ENCODE results near the gene CCDC183. TPM values are rescaled to one million over a fixed set of nuclear protein-coding genes. Genes with fewer than 3 reads are reported as not detected.
"Not testable (repeated sequence)": the region's sequence is repeated elsewhere in the genome, so short reads cannot be mapped to it uniquely, and the experiment has no call there.

CCDC183 gene
- total RNA-seq, 1 donor from 2014 or later, result under 0.01 TPM

GRCh38 chr9:136784997-136785361 lies 11.2 kb upstream of the CCDC183 start:
- Histone ChIP-seq H3K4me3 (ENCODE audit: low read depth, low read length) (no peak overlapping the region), H3K27me3 (ENCODE audit: control insufficient read depth, insufficient read depth, low read length) (no peaks in the 10 kb centered on the region), H3K36me3 (ENCODE audit: control insufficient read depth, insufficient read depth, low read length) (no peaks in the 10 kb centered on the region)
- TF ChIP-seq CTCF (IDR thresholded peaks at IDR 0.05; ENCODE audit: insufficient read depth, low read length, severe bottlenecking), result no peak
- no peak for DNase-seq (ENCODE audit: low read depth)
- no peak for FAIRE-seq

- not testable (repeated sequence) for H3K27me3 ChIP-seq (ENCODE audit: control insufficient read depth, insufficient read depth, low read length); H3K36me3 ChIP-seq (ENCODE audit: control insufficient read depth, insufficient read depth, low read length); DNase-seq (ENCODE audit: low read depth); FAIRE-seq; H3K4me3 ChIP-seq (ENCODE audit: low read depth, low read length)
Measured at GRCh38 chr9:136785565-136786355, 10.4 kb upstream of the CCDC183 start.

- Histone ChIP-seq H3K36me3 (ENCODE audit: control insufficient read depth, insufficient read depth, low read length) (no peaks in the 10 kb centered on the region), H3K27me3 (ENCODE audit: control insufficient read depth, insufficient read depth, low read length) (no peaks in the 10 kb centered on the region), H3K4me3 (ENCODE audit: low read depth, low read length) (no peak overlapping the region)
- no peak for TF ChIP-seq CTCF (IDR thresholded peaks at IDR 0.05; ENCODE audit: insufficient read depth, low read length, severe bottlenecking)
- DNase-seq (ENCODE audit: low read depth) (no peak), FAIRE-seq (no peak)
Measured at GRCh38 chr9:136786451-136786850, 9.7 kb upstream of the CCDC183 start.

GRCh38 chr9:136786983-136787382 lies 9.2 kb upstream of the CCDC183 start:
- DNase-seq (ENCODE audit: low read depth); H3K27me3 ChIP-seq (ENCODE audit: control insufficient read depth, insufficient read depth, low read length); H3K36me3 ChIP-seq (ENCODE audit: control insufficient read depth, insufficient read depth, low read length); H3K4me3 ChIP-seq (ENCODE audit: low read depth, low read length); FAIRE-seq: not testable (repeated sequence)

- FAIRE-seq (no peak), DNase-seq (ENCODE audit: low read depth) (peak; percentile 26)
- no peaks in the 10 kb centered on the region for H3K27me3 ChIP-seq (ENCODE audit: control insufficient read depth, insufficient read depth, low read length)
- TF ChIP-seq CTCF (IDR thresholded peaks at IDR 0.05; ENCODE audit: insufficient read depth, low read length, severe bottlenecking), result peak; percentile 73
- H3K4me3 ChIP-seq (ENCODE audit: low read depth, low read length), result no peak overlapping the region
- peaks cover 8% of the 10 kb centered on the region for H3K36me3 ChIP-seq (ENCODE audit: control insufficient read depth, insufficient read depth, low read length)
Measured at GRCh38 chr9:136787690-136788400, 8.3 kb upstream of the CCDC183 start.

- DNase-seq (ENCODE audit: low read depth); H3K4me3 ChIP-seq (ENCODE audit: low read depth, low read length); FAIRE-seq; H3K27me3 ChIP-seq (ENCODE audit: control insufficient read depth, insufficient read depth, low read length): not testable (repeated sequence)
- peaks cover 13% of the 10 kb centered on the region for H3K36me3 ChIP-seq (ENCODE audit: control insufficient read depth, insufficient read depth, low read length)
Measured at GRCh38 chr9:136788644-136789522, 7.3 kb upstream of the CCDC183 start.

GRCh38 chr9:136789523-136789937 lies 6.6 kb upstream of the CCDC183 start:
- H3K36me3 ChIP-seq (ENCODE audit: control insufficient read depth, insufficient read depth, low read length), result peaks cover 13% of the 10 kb centered on the region
- DNase-seq (ENCODE audit: low read depth), result no peak
- no peaks in the 10 kb centered on the region for H3K27me3 ChIP-seq (ENCODE audit: control insufficient read depth, insufficient read depth, low read length)
- no peak for FAIRE-seq
- H3K4me3 ChIP-seq (ENCODE audit: low read depth, low read length), result no peak overlapping the region
- TF ChIP-seq CTCF (IDR thresholded peaks at IDR 0.05; ENCODE audit: insufficient read depth, low read length, severe bottlenecking), result no peak
